ENCODE data around the gene NRN1L.
"Not testable (repeated sequence)": the region's sequence is repeated elsewhere in the genome, so short reads cannot be mapped to it uniquely, and the experiment has no call there.

The NRN1L gene

DNA sequence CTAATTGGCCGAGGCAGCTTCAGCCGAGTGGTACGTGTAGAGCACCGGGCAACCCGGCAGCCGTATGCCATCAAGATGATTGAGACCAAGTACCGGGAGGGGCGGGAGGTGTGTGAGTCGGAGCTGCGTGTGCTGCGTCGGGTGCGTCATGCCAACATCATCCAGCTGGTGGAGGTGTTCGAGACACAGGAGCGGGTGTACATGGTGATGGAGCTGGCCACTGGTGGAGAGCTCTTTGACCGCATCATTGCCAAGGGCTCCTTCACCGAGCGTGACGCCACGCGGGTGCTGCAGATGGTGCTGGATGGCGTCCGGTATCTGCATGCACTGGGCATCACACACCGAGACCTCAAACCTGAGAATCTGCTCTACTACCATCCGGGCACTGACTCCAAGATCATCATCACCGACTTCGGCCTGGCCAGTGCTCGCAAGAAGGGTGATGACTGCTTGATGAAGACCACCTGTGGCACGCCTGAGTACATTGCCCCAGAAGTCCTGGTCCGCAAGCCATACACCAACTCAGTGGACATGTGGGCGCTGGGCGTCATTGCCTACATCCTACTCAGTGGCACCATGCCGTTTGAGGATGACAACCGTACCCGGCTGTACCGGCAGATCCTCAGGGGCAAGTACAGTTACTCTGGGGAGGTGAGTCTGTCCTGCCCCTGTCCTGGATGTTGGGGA is 24.5 kb downstream of the NRN1L start:
- TF ChIP-seq GATA1 (IDR thresholded peaks at IDR 0.05; ENCODE audit: low read depth, low read length) (no peak), POLR2A (IDR thresholded peaks at IDR 0.05; ENCODE audit: low read length) (no peak)

DNA sequence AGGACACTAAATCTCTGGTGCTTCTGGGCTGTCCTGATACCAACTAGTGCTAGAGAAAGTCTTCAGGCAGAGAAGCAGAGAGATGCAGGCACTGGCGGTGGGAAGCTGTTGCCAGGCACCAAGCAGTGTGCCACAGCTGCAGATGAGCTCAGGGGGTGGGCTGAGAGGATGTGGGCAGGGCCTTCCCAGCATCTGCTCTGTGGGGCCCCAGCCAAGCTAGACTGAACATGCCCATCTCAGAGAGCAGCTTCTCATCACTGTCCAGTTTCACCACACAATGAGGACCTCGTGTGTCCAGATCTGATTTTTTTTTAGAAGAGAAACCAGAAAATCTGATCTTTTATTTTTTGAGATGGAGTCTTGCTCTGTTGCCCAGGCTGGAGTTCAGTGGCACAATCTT is 25.5 kb downstream of the NRN1L start:
- TF ChIP-seq POLR2A (IDR thresholded peaks at IDR 0.05; ENCODE audit: low read length): no peak
- TF ChIP-seq GATA1 (IDR thresholded peaks at IDR 0.05; ENCODE audit: low read depth, low read length): no peak
- DNase-seq: no peak

More for the DNA sequence above, 24.5 kb downstream of the NRN1L start:
- no peak for DNase-seq

DNA sequence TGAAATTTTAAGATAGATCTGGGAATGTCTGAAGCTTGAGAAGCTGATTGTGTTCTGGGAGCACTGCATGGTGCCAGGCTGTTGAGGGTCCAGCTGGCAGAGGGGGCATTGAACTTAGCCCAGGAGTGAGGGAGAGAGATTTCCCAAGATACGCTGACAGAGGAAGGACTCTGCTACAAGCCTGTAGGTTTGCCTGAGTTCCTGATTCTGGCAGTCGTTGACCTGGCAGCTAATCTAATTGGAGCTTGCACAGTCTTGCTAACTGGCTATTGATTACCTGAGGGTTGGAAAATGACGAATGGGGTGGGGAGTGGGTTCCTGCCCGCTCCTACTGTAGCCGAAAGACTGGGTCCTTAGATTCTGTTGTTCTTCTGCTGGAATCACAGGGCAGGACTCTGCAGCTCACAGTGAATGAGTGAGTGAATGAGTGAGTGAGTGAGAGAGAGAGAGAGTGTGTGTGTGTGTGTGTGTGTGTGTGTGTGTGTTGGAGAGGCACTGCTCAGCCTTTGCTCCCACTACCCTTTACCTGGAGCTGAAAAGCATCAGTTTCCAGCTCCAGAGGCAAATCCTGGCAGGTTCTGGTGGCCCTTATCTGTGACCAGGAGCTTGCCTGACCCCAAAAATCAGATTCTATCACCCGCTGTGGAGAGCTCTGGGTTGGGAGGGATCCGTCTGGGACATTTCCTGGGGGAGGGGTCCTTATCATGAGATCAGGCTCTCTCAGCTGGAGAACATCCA is 30.2 kb downstream of the NRN1L start:
- no peak for DNase-seq
- TF ChIP-seq POLR2A (IDR thresholded peaks at IDR 0.05; ENCODE audit: low read length) (no peak), GATA1 (IDR thresholded peaks at IDR 0.05; ENCODE audit: low read depth, low read length) (no peak)

DNA sequence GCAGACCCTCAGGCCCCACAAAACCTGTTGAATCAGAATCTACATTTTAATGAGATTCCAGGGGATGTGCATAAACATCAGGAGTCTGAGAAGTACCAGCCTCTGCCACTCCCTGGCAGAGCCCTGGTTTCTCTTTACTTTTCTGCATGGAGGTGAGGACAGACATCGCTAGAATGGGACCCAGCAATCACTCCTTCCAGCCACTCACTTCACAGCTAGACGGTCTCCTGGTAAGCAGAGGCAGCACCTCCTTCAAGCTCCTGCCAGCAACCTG is 30.7 kb downstream of the NRN1L start:
- DNase-seq: not testable (repeated sequence)

DNA sequence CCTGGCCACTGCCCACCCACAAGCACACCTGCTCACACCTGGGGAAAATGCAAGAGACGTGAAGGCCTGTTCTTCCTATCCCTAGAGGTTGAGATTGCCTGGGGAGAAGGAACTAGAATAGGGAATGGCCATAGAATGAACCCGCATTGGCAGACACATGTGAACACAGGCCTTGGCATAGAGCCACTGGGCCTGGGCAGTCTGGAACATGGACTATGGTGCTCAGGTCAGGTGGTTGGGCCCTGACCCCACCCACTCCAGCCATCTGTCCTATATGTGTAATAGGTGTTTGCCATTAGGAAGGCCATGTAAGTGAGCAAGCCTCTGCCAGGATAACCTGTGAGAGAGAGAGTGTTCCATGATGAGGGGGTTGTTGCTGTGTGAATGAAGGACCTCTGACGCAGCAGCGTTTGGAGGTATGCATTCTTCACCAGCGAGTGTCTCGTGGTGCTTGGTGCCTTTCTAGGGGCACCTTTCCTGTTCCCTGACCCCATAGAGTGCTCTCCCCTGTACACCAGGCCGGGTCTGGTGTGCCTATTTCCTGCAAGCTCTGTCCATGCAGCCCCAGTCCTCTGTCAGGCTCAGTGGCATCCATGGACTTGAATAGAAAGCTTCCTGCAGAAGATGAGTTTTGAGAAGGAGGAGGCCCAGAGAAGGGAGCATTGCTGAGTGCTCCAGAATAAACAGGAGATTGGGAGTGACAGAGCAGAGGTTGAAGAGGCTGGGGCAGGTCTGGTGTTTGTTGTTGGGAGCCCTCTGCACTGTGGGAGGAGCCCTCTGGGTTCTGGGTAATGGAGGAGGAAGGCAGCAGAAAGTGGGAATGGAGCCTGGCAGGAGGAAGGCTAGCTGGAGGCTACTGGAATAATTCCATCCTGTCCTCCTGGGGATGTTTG is 31.4 kb downstream of the NRN1L start:
- TF ChIP-seq GATA1 (IDR thresholded peaks at IDR 0.05; ENCODE audit: low read depth, low read length) (no peak), POLR2A (IDR thresholded peaks at IDR 0.05; ENCODE audit: low read length) (no peak)
- DNase-seq: no peak

DNA sequence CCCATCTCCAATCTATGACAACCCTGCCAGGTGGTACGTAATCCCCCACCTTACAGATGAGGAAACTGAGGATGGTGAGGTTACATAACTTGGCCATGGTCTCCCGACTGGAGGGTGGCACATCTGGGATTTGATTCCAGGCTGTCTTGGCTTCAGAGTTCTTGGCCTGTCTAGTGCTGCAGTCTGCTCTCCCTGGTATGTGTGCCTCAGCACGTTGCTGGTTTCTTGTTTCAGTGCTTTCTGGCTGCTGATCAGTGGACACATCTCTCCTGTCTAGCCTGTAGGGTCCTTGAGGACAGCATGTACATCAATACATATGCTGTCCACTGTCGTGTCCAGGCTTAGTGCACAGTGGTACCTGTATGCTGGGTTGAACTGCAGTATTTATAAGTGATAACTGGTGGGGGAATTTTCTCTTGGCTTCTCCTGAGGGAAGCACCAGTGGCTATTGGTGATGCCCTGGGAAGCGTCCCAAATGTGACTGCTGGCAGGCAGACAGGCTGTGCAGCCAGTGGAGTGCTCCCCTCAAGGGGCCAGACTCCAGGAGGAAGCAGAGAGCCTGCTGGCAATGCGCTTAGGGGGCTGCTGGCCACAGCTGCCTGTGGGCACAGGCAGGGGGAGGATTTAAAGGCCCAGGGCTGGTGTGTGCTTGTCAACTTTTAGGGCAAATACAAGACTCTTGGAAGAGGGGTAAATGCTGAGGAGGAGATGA is 32.6 kb downstream of the NRN1L start:
- TF ChIP-seq GATA1 (IDR thresholded peaks at IDR 0.05; ENCODE audit: low read depth, low read length) (no peak), POLR2A (IDR thresholded peaks at IDR 0.05; ENCODE audit: low read length) (no peak)
- DNase-seq: no peak

DNA sequence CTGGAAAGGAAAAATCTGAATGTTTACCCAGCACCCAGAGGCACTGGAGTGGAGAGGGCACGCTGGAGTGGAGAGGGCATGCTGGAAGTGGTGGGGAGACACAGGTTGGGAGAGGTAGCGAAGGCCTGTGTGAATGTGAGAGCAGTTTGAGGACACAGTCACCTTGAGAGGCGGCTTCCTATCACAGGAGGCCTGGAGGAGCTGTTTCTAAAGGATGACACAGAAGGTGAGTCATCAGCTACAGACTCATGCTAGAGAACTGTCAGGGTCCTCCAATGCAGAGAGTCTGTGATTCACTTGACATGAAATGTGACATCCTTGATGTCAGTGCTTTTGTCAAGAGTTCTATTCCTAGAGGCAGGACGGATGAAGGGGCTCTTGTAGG is 33.2 kb downstream of the NRN1L start:
- peak; percentile 35 to 77 for DNase-seq
- TF ChIP-seq POLR2A (IDR thresholded peaks at IDR 0.05; ENCODE audit: low read length): no peak
- no peak for TF ChIP-seq GATA1 (IDR thresholded peaks at IDR 0.05; ENCODE audit: low read depth, low read length)

DNA sequence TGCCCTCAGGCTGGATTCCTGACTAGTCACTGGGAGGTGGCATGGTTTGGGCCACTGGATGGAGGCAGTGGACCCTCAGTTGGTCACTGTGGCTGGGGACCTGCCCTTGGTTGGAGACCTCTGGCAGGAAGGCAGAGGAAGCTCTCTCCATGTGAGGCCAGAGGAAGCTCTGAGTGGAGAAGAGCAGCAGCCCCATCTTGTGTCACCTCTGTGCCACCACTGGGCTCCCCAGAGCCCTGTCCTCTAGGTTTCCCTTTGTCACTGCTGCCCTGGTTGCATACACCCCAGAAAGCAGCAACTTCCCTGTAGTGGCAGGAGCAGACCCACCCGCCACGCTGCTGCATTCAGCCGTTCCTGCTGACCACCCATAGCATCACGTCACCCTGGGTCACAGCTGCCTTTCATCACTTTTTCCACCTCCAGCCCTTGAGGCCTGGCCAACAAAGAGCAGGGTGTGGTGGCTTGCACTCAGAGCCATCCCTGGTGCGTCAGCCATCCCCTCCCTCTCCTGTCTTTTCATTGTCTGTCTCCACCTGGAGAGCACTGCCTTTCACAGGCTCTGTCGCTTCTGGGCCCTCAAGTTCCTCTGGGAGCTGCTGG is 35.0 kb downstream of the NRN1L start:
- no peak for TF ChIP-seq GATA1 (IDR thresholded peaks at IDR 0.05; ENCODE audit: low read depth, low read length)
- no peak for TF ChIP-seq POLR2A (IDR thresholded peaks at IDR 0.05; ENCODE audit: low read length)
- peak; percentile 28 to 34 for DNase-seq

DNA sequence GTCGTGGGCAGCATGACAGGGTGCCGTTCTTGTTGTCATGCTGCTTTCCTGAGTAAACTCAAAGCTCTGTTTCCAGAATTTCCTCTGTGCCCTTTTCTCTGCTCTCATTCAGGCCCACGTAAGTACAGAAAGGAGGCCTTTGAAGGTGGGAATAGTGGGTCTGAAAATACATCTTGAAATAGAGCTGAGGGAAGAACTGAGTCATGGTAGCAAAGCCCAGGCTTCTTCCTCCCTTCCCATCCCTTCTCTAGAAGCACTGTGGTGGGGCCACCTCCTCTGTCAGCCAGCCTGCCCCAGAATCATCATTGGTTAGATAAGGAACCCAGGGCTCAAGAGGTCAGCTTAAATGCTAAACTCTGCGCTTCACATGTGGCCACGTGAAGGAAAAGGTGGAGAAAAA is 37.5 kb downstream of the NRN1L start:
- no peak for TF ChIP-seq POLR2A (IDR thresholded peaks at IDR 0.05; ENCODE audit: low read length)
- TF ChIP-seq GATA1 (IDR thresholded peaks at IDR 0.05; ENCODE audit: low read depth, low read length): no peak
- no peak for DNase-seq

DNA sequence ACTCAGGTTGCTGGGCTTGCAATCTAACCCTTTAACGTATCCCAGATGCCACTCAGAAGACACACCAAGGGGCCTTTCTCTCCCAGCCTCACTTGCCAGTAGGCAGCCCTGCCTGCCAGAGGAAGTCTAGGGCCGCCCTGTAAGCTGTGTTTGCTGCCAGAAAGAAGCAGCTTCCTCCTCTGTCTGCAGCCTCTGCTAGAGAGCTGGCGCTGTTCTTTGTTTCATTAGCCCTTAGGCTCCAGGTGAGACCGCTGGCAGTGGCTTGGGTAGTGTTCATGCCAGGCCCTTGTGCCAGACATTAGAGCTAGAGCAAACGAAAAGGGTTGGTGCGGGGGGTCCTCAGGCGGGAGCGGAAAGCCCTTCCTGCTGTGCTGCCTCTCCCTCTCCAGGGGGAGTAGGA is 38.1 kb downstream of the NRN1L start:
- no peak for DNase-seq
- TF ChIP-seq GATA1 (IDR thresholded peaks at IDR 0.05; ENCODE audit: low read depth, low read length) (no peak), POLR2A (IDR thresholded peaks at IDR 0.05; ENCODE audit: low read length) (no peak)

DNA sequence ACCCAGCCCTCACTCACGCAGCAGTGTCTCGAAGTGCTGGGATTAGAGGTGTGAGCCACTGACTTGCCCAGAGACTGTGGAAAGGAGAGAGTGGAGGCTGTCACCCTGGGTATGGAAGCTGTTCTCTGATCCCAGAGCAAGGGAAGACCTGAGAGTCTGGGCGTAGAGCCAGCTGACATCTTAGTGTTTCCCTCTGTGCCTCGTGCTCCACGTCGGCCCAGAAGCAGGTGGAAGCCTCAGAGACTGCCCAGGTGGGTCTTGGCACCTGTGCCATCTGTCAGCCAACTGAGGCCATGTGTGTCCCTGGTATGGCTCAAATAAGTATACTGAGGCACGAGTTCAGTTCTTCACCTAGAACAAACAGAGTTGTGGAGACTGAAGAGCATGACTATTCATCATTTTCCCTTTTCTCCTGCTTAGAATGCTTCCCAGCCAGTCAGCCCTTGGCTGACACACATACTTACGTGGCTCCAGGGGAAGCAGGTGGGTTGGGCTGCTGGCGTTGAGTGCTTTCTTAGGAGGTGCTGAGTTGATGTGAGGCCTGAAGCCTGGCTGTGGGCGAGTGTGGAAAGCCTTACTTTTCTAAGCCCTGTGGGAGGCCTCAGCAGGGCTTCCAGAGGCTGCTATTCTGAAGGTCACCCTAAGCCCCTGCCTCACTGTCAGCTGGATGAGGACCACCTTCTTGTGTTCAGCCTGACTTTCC is 38.9 kb downstream of the NRN1L start:
- TF ChIP-seq GATA1 (IDR thresholded peaks at IDR 0.05; ENCODE audit: low read depth, low read length) (no peak), POLR2A (IDR thresholded peaks at IDR 0.05; ENCODE audit: low read length) (no peak)
- DNase-seq: no peak

DNA sequence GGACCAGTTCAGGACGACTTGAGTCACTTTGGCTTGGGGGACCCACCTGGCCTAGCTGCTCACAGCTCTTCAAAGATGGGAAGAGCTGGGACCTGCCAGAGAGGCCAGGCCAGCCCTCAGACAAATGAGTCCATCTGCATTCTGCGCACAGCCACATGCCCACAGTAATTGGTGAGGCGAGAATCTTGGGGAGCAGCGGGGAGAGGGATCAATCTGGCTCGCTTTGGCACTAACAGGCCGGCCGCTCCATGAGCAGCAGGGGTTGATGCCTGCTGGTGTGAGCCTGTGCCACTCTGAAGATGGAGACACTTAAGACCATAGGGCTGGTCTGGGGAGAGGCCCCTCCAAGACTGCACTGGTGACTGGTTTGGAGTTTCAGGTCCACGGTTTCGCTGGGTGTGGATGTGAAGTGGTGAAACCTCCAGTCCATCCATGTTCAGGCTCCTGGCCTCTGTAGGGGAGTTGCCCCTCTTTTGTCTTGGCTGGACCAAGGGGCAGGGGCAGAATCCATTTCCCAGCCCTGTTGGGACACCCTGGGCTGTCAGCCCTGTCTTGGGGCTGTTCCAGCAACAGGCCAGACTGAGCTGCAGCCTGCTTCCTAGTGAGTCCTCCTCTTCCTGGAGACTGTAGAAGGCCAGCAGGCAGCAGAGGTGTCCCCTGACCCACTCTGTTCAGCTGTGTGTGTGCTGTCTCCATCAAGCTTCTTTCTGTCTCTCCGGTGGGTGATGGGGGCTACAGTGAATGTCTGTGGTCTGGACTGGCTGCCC is 39.6 kb downstream of the NRN1L start:
- TF ChIP-seq POLR2A (IDR thresholded peaks at IDR 0.05; ENCODE audit: low read length) (no peak), GATA1 (IDR thresholded peaks at IDR 0.05; ENCODE audit: low read depth, low read length) (no peak)
- DNase-seq: no peak
